ENCODE measurements around the gene DBF4. TPM values are rescaled to one million over a fixed set of nuclear protein-coding genes. Genes with fewer than 3 reads are reported as not detected.
A peak's percentile ranks its signal among the peaks of the same experiment; 100 is the strongest.

Gene DBF4
- total RNA-seq, 1 donor from 2014 or later, result 148 TPM

DNA sequence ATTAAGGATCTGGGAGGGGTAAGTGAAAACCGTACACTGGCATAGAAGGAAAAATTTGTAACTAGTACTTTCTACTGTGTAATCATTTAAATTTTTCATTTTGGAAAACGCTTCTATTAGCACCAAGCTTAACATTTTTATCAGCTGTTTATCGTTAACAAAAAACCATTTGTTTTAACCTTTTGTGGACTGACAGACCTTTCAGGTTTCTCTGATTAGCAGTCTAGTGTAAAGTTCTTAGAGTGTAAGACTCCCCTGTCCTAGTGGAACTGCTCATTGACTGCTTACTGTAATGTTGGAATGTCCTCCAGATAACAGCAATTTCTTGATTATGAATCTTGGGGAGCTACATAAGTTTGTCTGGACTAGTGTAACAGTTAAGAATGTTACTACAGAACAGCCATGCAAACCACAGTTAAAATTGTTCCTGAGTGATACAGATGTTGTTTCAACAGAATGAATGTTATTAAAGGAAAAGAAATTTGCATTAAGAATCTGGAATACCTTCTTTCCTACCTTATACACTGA is 2.0 kb downstream of the DBF4 start:
- H3K27ac Mint-ChIP-seq, result no peak overlapping the region
- H3K27me3 Mint-ChIP-seq (ENCODE audit: insufficient read depth, low read depth), result no peaks in the 10 kb centered on the region
- H3K36me3 ChIP-seq, result peaks cover 10% of the 10 kb centered on the region
- H2AFZ ChIP-seq (replicated peaks), result no peak overlapping the region
- H3K9me3 Mint-ChIP-seq, result no peaks in the 10 kb centered on the region
- peaks cover 22% of the 10 kb centered on the region for H3K4me1 ChIP-seq
- peaks cover 90% of the 10 kb centered on the region for H3K79me2 ChIP-seq (ENCODE audit: low read depth)
- H3K9ac ChIP-seq, result peak overlapping the region; percentile 66
- peaks cover 23% of the 10 kb centered on the region for H3F3A ChIP-seq (ENCODE audit: low read depth)
- no peaks in the 10 kb centered on the region for H3K27me3 ChIP-seq
- peak overlapping the region; percentile 90 for H3K4me3 ChIP-seq
- H3K36me3 Mint-ChIP-seq, result peaks cover 26% of the 10 kb centered on the region
- H3K4me2 ChIP-seq, result peak overlapping the region; percentile 94
- H3K4me1 Mint-ChIP-seq, result peaks cover 19% of the 10 kb centered on the region
- TF ChIP-seq EZH2phosphoT487 (IDR thresholded peaks at IDR 0.05) (no peak), EZH2 (IDR thresholded peaks at IDR 0.05) (no peak)
- TF ChIP-seq, protein P1, sequence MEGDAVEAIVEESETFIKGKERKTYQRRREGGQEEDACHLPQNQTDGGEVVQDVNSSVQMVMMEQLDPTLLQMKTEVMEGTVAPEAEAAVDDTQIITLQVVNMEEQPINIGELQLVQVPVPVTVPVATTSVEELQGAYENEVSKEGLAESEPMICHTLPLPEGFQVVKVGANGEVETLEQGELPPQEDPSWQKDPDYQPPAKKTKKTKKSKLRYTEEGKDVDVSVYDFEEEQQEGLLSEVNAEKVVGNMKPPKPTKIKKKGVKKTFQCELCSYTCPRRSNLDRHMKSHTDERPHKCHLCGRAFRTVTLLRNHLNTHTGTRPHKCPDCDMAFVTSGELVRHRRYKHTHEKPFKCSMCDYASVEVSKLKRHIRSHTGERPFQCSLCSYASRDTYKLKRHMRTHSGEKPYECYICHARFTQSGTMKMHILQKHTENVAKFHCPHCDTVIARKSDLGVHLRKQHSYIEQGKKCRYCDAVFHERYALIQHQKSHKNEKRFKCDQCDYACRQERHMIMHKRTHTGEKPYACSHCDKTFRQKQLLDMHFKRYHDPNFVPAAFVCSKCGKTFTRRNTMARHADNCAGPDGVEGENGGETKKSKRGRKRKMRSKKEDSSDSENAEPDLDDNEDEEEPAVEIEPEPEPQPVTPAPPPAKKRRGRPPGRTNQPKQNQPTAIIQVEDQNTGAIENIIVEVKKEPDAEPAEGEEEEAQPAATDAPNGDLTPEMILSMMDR (IDR thresholded peaks at IDR 0.05), result no peak
- no peaks in the 10 kb centered on the region for H3K9me3 ChIP-seq (ENCODE audit: low read depth)
- DNase-seq (ENCODE audit: low spot score), result no peak
- no peak overlapping the region for H3K27ac ChIP-seq
- H4K20me1 ChIP-seq (ENCODE audit: low read depth), result peaks cover 40% of the 10 kb centered on the region
- H3K4me3 Mint-ChIP-seq, result peak overlapping the region; percentile 96

DNA sequence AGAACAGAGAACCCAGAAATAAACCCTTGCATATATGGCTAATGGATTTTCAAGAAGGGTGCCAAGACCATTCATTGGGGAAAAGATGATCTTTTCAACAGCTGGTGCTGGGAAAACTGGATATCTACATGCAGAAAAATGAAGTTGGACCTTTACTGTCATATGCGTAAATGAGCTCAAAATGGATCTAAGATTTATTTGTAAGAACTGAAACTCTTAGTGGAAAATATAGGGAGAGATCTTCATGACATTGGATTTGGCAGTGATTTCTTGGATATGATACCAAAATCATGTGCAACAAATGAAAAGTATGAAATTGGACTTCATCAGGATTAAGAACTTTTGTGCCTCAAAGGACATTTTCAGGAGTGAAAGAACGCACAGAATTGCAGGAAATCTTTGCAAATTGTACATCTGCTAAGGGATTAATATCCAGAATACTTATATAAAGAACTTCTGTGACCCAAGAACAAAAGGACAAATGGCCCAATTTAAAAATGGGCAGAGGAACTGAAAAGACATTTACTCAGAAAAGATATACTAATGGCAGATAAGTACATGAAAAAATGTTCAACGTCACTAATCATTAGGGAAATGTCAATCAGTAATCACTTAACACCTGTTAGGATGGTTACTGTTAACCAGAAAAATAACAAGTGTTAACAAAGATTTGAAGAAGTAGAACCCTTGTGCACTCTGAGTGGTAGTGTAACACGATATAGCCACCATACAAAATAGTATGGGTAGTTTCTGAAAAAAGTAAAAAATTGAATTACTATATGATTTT is 6.1 kb downstream of the DBF4 start:
- no peak overlapping the region for H2AFZ ChIP-seq (replicated peaks)
- no peaks in the 10 kb centered on the region for H3K9me3 Mint-ChIP-seq
- H3F3A ChIP-seq (ENCODE audit: low read depth), result no peaks in the 10 kb centered on the region
- H3K27me3 ChIP-seq, result no peaks in the 10 kb centered on the region
- no peak for DNase-seq (ENCODE audit: low spot score)
- no peak overlapping the region for H3K4me3 ChIP-seq
- H3K9me3 ChIP-seq (ENCODE audit: low read depth), result no peaks in the 10 kb centered on the region
- TF ChIP-seq, protein P1 (IDR thresholded peaks at IDR 0.05), result no peak
- TF ChIP-seq EZH2 (IDR thresholded peaks at IDR 0.05) (no peak), EZH2phosphoT487 (IDR thresholded peaks at IDR 0.05) (no peak)
- H3K27ac Mint-ChIP-seq, result no peak overlapping the region
- peaks cover 28% of the 10 kb centered on the region for H3K36me3 Mint-ChIP-seq
- H3K9ac ChIP-seq, result no peak overlapping the region
- peaks cover 9% of the 10 kb centered on the region for H3K4me1 Mint-ChIP-seq
- H3K27ac ChIP-seq, result no peak overlapping the region
- H3K4me2 ChIP-seq, result no peak overlapping the region
- peaks cover 53% of the 10 kb centered on the region for H4K20me1 ChIP-seq (ENCODE audit: low read depth)
- H3K27me3 Mint-ChIP-seq (ENCODE audit: insufficient read depth, low read depth), result no peaks in the 10 kb centered on the region
- H3K4me3 Mint-ChIP-seq, result no peak overlapping the region
- peaks cover 30% of the 10 kb centered on the region for H3K36me3 ChIP-seq
- H3K79me2 ChIP-seq (ENCODE audit: low read depth), result peaks cover 100% of the 10 kb centered on the region
- peaks cover 10% of the 10 kb centered on the region for H3K4me1 ChIP-seq

DNA sequence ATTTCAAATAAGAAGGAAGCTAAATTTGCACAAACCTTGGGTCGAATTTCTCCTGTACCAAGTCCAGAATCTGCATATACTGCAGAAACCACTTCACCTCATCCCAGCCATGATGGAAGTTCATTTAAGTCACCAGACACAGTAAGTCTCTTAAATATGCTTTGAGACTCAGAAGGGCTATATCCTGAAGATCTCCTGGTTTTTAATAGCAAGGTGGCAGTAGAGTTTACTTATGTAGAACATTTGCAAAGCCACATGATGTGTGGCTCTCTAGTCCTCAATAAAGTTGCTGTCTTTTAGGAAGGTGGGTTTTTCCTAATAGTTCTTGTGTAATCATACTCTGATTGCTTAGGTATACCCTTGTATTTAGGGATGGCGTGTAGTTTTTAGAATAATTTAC is 8.7 kb downstream of the DBF4 start:
- DNase-seq (ENCODE audit: low spot score), result no peak
- Mint-ChIP-seq H3K27ac (no peak overlapping the region), H3K27me3 (ENCODE audit: insufficient read depth, low read depth) (no peaks in the 10 kb centered on the region), H3K4me1 (no peaks in the 10 kb centered on the region), H3K36me3 (peaks cover 34% of the 10 kb centered on the region), H3K4me3 (no peak overlapping the region), H3K9me3 (no peaks in the 10 kb centered on the region)
- Histone ChIP-seq H3K79me2 (ENCODE audit: low read depth) (peaks cover 97% of the 10 kb centered on the region), H3K4me1 (no peaks in the 10 kb centered on the region), H3K4me3 (no peak overlapping the region), H3K9me3 (ENCODE audit: low read depth) (no peaks in the 10 kb centered on the region), H3K27me3 (no peaks in the 10 kb centered on the region), H3K27ac (no peak overlapping the region), H3K9ac (no peak overlapping the region), H2AFZ (replicated peaks) (no peak overlapping the region), H3K4me2 (no peak overlapping the region), H4K20me1 (ENCODE audit: low read depth) (peaks cover 44% of the 10 kb centered on the region), H3K36me3 (peaks cover 48% of the 10 kb centered on the region), H3F3A (ENCODE audit: low read depth) (no peaks in the 10 kb centered on the region)
- TF ChIP-seq, protein P1 (IDR thresholded peaks at IDR 0.05), result no peak
- TF ChIP-seq EZH2phosphoT487 (IDR thresholded peaks at IDR 0.05), result no peak
- no peak for TF ChIP-seq EZH2 (IDR thresholded peaks at IDR 0.05)

Measured in neural progenitor cell (in vitro differentiated cells).